OCI-LY3 (cell line): ENCODE data around the gene TRIM31.

Experiments used
- H2AFZ ChIP-seq: fragments of 200-600, 300-600 bp; shearing (Covaris generic); 2 replicates; pipeline ENCODE4 v1.6.0; 2014; ENCODE audit warnings: antibody characterized with exemption, low read depth, low read length
- H3K27ac ChIP-seq: fragments of 200-600, 300-600 bp; sonication (generic); 2 replicates; pipeline ENCODE4 v1.5.1; 2014; ENCODE audit warnings: mild to moderate bottlenecking, low read length, moderate library complexity, mixed read lengths
- H3K27me3 ChIP-seq: fragments of 200-600, 300-600 bp; sonication (generic); 2 replicates; pipeline ENCODE4 v1.6.1; 2014; ENCODE audit warnings: low read depth, low read length, mixed read lengths
- H3K36me3 ChIP-seq: fragments of 200-600, 300-600 bp; sonication (generic); replicated peaks from 2 replicates; pipeline ENCODE3; 2014; ENCODE audit warnings: low read depth, low read length, mixed read lengths
- H3K4me1 ChIP-seq: fragments of 300-600, 200-600 bp; sonication (generic); 2 replicates; pipeline ENCODE4 v1.6.1; 2014; ENCODE audit warnings: low read length, mixed read lengths
- H3K4me2 ChIP-seq: fragments of 200-600, 300-600 bp; sonication (generic); 2 replicates; pipeline ENCODE4 v1.6.1; 2014; ENCODE audit warnings: low read length, mixed read lengths
- H3K4me3 ChIP-seq: fragments of 300-600, 200-600 bp; sonication (generic); 2 replicates; pipeline ENCODE4 v1.5.1; 2014; ENCODE audit warnings: antibody characterized with exemption, mild to moderate bottlenecking, low read length, moderate library complexity
- H3K79me2 ChIP-seq: fragments of 300-600, 200-600 bp; shearing (Covaris generic); 2 replicates; pipeline ENCODE4 v1.6.1; 2014; ENCODE audit warnings: mild to moderate bottlenecking, low read length, mixed read lengths
- H3K9ac ChIP-seq: fragments of 300-600, 200-600 bp; shearing (Covaris generic); 2 replicates; pipeline ENCODE4 v1.6.0; 2014; ENCODE audit warnings: mild to moderate bottlenecking, low read length, moderate library complexity
- H3K9me3 ChIP-seq: fragments of 200-600, 300-600 bp; shearing (Covaris generic); 2 replicates; pipeline ENCODE4 v1.6.1; 2014; ENCODE audit warnings: low read length, mixed read lengths; ENCODE audit not compliant: insufficient read depth
- H4K20me1 ChIP-seq: fragments of 200-600, 300-600 bp; sonication (generic); 2 replicates; pipeline ENCODE4 v1.6.1; 2016; ENCODE audit warnings: low read length, mixed read lengths; ENCODE audit not compliant: insufficient read depth
- EZH2phosphoT487 ChIP-seq: fragments of 200-600 bp; shearing (Covaris generic); IDR thresholded peaks from 2 replicates; pipeline ENCODE4 v1.6.1; 2018; ENCODE audit warnings: antibody characterized with exemption, mixed run types, low read depth
- TF ChIP-seq, protein P1 (sequence below): fragments of 200-600, 300-600 bp; sonication (generic); IDR thresholded peaks from 2 replicates; pipeline ENCODE4 v1.5.1; 2014; ENCODE audit warnings: antibody characterized with exemption, low read length, low read depth

TRIM31 gene

GRCh38 chr6:30154709-30155519 lies 42.0 kb upstream of the TRIM31 start:
- Histone ChIP-seq H3K27ac (no peak overlapping the region), H4K20me1 (no peaks in the 10 kb centered on the region), H3K4me2 (no peak overlapping the region)

GRCh38 chr6:30154061-30154460 lies 41.2 kb upstream of the TRIM31 start:
- Histone ChIP-seq H3K4me2 (no peak overlapping the region), H3K27ac (no peak overlapping the region)

More at GRCh38 chr6:30154709-30155519, 42.0 kb upstream of the TRIM31 start:
- Histone ChIP-seq H3K9me3 (no peaks in the 10 kb centered on the region), H3K27me3 (no peaks in the 10 kb centered on the region), H3K79me2 (no peaks in the 10 kb centered on the region), H3K36me3 (no peaks in the 10 kb centered on the region), H2AFZ (no peak overlapping the region), H3K9ac (no peak overlapping the region), H3K4me1 (peaks cover 32% of the 10 kb centered on the region), H3K4me3 (no peak overlapping the region)
- TF ChIP-seq, protein P1, sequence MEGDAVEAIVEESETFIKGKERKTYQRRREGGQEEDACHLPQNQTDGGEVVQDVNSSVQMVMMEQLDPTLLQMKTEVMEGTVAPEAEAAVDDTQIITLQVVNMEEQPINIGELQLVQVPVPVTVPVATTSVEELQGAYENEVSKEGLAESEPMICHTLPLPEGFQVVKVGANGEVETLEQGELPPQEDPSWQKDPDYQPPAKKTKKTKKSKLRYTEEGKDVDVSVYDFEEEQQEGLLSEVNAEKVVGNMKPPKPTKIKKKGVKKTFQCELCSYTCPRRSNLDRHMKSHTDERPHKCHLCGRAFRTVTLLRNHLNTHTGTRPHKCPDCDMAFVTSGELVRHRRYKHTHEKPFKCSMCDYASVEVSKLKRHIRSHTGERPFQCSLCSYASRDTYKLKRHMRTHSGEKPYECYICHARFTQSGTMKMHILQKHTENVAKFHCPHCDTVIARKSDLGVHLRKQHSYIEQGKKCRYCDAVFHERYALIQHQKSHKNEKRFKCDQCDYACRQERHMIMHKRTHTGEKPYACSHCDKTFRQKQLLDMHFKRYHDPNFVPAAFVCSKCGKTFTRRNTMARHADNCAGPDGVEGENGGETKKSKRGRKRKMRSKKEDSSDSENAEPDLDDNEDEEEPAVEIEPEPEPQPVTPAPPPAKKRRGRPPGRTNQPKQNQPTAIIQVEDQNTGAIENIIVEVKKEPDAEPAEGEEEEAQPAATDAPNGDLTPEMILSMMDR: no peak
- no peak for TF ChIP-seq EZH2phosphoT487

DNA sequence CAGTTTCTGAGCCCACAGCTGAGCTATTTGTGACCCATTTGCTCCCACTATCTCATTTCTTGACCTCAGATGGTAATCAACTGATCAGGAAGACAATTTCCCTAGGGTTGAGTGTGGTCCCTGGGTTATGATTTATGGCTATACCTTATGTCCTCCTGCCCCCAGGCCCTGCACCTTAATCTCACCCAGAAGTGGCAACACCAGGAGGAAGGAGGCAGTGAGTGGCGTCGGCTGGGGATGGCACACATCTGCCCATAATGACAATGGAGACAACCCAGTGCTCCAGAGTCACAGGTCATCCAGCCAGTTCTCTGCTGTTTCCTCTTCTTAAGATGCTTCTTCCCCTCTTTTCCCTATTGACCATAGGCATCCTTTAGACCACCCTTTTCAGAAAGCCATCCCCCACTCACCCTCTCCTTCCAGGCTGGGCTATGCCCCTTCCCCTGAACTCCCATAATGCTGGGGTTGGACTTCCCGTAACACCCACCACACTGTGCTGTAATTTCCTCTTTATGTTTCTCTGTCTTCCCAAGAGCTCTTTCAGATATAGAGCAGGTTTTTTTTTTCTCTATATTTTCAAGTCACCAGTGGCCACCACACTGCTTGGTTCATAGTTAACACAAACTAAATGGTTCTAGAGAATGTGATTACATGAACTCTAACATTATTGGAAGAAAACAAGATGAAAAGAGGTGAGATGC lies 40.2 kb upstream of the TRIM31 start:
- no peaks in the 10 kb centered on the region for H4K20me1 ChIP-seq
- peaks cover 30% of the 10 kb centered on the region for H3K4me1 ChIP-seq
- H3K36me3 ChIP-seq: no peaks in the 10 kb centered on the region
- H3K4me2 ChIP-seq: no peak overlapping the region
- no peak overlapping the region for H2AFZ ChIP-seq
- H3K4me3 ChIP-seq: no peak overlapping the region
- TF ChIP-seq, protein P1: no peak
- no peak for TF ChIP-seq EZH2phosphoT487
- no peaks in the 10 kb centered on the region for H3K27me3 ChIP-seq
- H3K9ac ChIP-seq: no peak overlapping the region
- no peaks in the 10 kb centered on the region for H3K79me2 ChIP-seq
- H3K27ac ChIP-seq: no peak overlapping the region
- H3K9me3 ChIP-seq: no peaks in the 10 kb centered on the region

More at GRCh38 chr6:30154061-30154460, 41.2 kb upstream of the TRIM31 start:
- TF ChIP-seq, protein P1: no peak
- no peak for TF ChIP-seq EZH2phosphoT487
- H4K20me1 ChIP-seq: no peaks in the 10 kb centered on the region
- H3K79me2 ChIP-seq: no peaks in the 10 kb centered on the region
- H3K9me3 ChIP-seq: no peaks in the 10 kb centered on the region
- no peak overlapping the region for H3K9ac ChIP-seq
- no peaks in the 10 kb centered on the region for H3K36me3 ChIP-seq
- H3K27me3 ChIP-seq: no peaks in the 10 kb centered on the region
- H2AFZ ChIP-seq: no peak overlapping the region
- H3K4me1 ChIP-seq: peaks cover 38% of the 10 kb centered on the region
- no peak overlapping the region for H3K4me3 ChIP-seq

- no peak for TF ChIP-seq EZH2phosphoT487
- TF ChIP-seq, protein P1: no peak
- H3K27me3 ChIP-seq: no peaks in the 10 kb centered on the region
- H3K4me1 ChIP-seq: peaks cover 21% of the 10 kb centered on the region
- H3K36me3 ChIP-seq: no peaks in the 10 kb centered on the region
- H3K9me3 ChIP-seq: no peaks in the 10 kb centered on the region
- no peaks in the 10 kb centered on the region for H3K79me2 ChIP-seq
- H3K4me2 ChIP-seq: no peak overlapping the region
- H3K4me3 ChIP-seq: no peak overlapping the region
- no peaks in the 10 kb centered on the region for H4K20me1 ChIP-seq
- H3K9ac ChIP-seq: no peak overlapping the region
- H2AFZ ChIP-seq: no peak overlapping the region
- no peak overlapping the region for H3K27ac ChIP-seq
Measured at GRCh38 chr6:30152016-30152673, 39.3 kb upstream of the TRIM31 start.
